ENCODE measurements around the gene NANOG.
"Not testable (repeated sequence)": the region's sequence is repeated elsewhere in the genome, so short reads cannot be mapped to it uniquely, and the experiment has no call there.

Gene NANOG

DNA sequence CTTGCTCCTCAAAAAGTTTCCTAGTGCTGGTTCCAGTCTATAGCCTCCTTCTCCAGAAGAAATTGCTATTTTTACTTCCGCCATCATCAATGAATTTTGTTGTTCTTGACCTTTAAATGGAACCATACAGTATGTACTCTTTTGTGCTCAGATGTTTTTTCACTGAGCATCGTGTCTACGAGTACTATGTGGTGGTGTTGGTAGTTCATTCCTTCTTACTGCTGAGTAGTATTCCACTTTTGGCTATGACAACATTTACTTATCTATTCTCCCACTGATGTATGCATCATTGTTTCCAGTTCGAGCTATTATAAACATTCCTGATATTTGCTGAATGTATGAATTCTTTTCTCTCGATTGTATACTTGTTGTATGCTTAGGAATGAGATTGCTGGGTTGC is 54.9 kb downstream of the NANOG start:
- H3K27ac ChIP-seq = no peak overlapping the region
- no peak for TF ChIP-seq ZFX (IDR thresholded peaks at IDR 0.05)
- TF ChIP-seq, protein P1, sequence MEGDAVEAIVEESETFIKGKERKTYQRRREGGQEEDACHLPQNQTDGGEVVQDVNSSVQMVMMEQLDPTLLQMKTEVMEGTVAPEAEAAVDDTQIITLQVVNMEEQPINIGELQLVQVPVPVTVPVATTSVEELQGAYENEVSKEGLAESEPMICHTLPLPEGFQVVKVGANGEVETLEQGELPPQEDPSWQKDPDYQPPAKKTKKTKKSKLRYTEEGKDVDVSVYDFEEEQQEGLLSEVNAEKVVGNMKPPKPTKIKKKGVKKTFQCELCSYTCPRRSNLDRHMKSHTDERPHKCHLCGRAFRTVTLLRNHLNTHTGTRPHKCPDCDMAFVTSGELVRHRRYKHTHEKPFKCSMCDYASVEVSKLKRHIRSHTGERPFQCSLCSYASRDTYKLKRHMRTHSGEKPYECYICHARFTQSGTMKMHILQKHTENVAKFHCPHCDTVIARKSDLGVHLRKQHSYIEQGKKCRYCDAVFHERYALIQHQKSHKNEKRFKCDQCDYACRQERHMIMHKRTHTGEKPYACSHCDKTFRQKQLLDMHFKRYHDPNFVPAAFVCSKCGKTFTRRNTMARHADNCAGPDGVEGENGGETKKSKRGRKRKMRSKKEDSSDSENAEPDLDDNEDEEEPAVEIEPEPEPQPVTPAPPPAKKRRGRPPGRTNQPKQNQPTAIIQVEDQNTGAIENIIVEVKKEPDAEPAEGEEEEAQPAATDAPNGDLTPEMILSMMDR (conservative IDR thresholded peaks at IDR 0.05) = no peak

- not testable (repeated sequence) for H3K27ac ChIP-seq
These were observed 58.3 kb downstream of the NANOG start for GRCh38 chr12:7847226-7848097.

DNA sequence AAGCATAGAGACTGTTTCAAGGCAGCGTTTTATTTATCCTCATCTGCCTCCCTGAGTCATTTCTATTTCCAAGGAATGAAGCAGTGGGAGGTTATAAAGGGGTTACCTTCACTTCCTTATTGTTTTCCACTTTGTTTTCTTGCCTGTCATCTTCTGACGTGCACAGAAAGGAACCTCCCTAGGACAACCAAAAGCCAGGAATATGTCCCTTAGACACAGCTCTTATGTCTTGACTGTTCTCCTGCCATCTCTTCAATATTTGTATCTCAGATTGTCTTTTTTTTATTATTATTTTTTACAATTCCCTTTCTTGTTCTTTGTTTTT is 58.9 kb downstream of the NANOG start:
- H3K27ac ChIP-seq = not testable (repeated sequence)
